Activated naive CD4-positive, alpha-beta T cell treated with anti-CD3 and anti-CD28 coated beads, Interleukin-2, amount 10 ng/mL, durations not matched to agents 5 hours and 36 hours (primary cell): ENCODE measurements around the gene SPIRE1. TPM values are rescaled to one million over a fixed set of nuclear protein-coding genes. Genes with fewer than 3 reads are reported as not detected.

Source experiments
- total RNA-seq, 2 experiments: library from RNA; stranded (reverse); gene quantifications; one replicate each; pipeline ENCODE4 v1.2.3, GENCODE V29; 2021

The SPIRE1 gene
- under 1 TPM; 0.29 to 0.66 TPM for total RNA-seq

GRCh38 chr18:12657684-12658425 lies at the start of gene SPIRE1:
SPIRE1 (minus strand) TSS chr18:12658107; CDS start chr18:12657866, 241 bp downstream.

GRCh38 chr18:12702221-12703095 lies 44.6 kb upstream of the SPIRE1 start, which contains the start of the genes CEP76 and PSMG2:
CEP76 (minus strand) TSS chr18:12702723; CDS start chr18:12702548, 175 bp downstream.
PSMG2 (plus strand) TSS chr18:12703042; CDS start chr18:12703108, 66 bp downstream.

Other genes with a start within 250 kb of the SPIRE1 start
- gene CEP76, start 44.6 kb upstream of the SPIRE1 start, total RNA-seq, result 10 to 100 TPM; 10.8 to 12.1 TPM
- 100 to 1,000 TPM; 100 to 103 TPM for gene PSMG2, start 44.9 kb upstream of the SPIRE1 start, total RNA-seq
- gene PTPN2, start 226.1 kb upstream of the SPIRE1 start, total RNA-seq, result 10 to 100 TPM; 65.0 to 69.9 TPM